Measurements from ENCODE around the gene STK38. TPM values are rescaled to one million over a fixed set of nuclear protein-coding genes. Genes with fewer than 3 reads are reported as not detected.

The STK38 gene
- total and polyA plus RNA-seq, 2 of the 8 experiments (the other 6 are each of a cell fraction or from before 2014, with no cell fraction given), result 8.1 to 19.8 TPM

- Histone ChIP-seq H3K79me2 (ENCODE audit: control insufficient read depth in 1 of 2, insufficient read depth in 2 of 2, low read length in 2 of 2) (no peaks in the 10 kb centered on the region), H2BK120ac (replicated peaks; ENCODE audit: low read depth, low read length) (no peak overlapping the region), H3K79me1 (ENCODE audit: low read depth, low read length) (no peaks in the 10 kb centered on the region), H2BK20ac (ENCODE audit: low read length) (no peak overlapping the region), H2BK12ac (ENCODE audit: low read depth, low read length) (no peak overlapping the region), H3K4ac (replicated peaks; ENCODE audit: insufficient read length, low read depth, low read length) (no peak overlapping the region), H3K18ac (ENCODE audit: extremely low read depth, low read length) (no peak overlapping the region), H3K4me3 (ENCODE audit: extremely low read depth in 1 of 4, insufficient read depth in 2 of 4, low read depth in 3 of 4, low read length in 4 of 4) (no peak overlapping the region), H3K9me3 (ENCODE audit: insufficient read depth in 2 of 2, low read depth in 1 of 2, low read length in 1 of 2) (no peaks in the 10 kb centered on the region), H3K27me3 (replicated peaks in 1 of 4; ENCODE audit: control insufficient read depth in 3 of 4, extremely low read depth in 1 of 4, insufficient read depth in 3 of 4, low read length in 3 of 4) (no peaks in the 10 kb centered on the region), H3K23ac (ENCODE audit: insufficient read length) (no peak overlapping the region), H3K4me2 (ENCODE audit: insufficient read depth in 1 of 2, low read depth in 2 of 2, low read length in 2 of 2) (no peak overlapping the region), H4K20me1 (replicated peaks in 1 of 2; ENCODE audit: control insufficient read depth in 1 of 2, insufficient read depth in 2 of 2, low read length in 2 of 2) (no peaks in the 10 kb centered on the region), H4K91ac (replicated peaks; ENCODE audit: insufficient read length, low read length) (no peak overlapping the region), H3K23me2 (ENCODE audit: low read depth, low read length) (peaks cover 2% of the 10 kb centered on the region; the same call in 1 of the 2 replicates), H2BK15ac (ENCODE audit: low read length) (no peak overlapping the region), H2AFZ (ENCODE audit: low read length) (no peak overlapping the region), H2BK5ac (ENCODE audit: low read depth, low read length) (no peak overlapping the region), H3K56ac (replicated peaks; ENCODE audit: insufficient read length, low read depth, low read length) (no peak overlapping the region), H3K9ac (replicated peaks in 1 of 4; ENCODE audit: extremely low read depth in 1 of 4, low read depth in 3 of 4, low read length in 3 of 4) (no peak overlapping the region), H3K14ac (ENCODE audit: insufficient read length) (no peak overlapping the region), H3K36me3 (ENCODE audit: control insufficient read depth in 2 of 4, insufficient read depth in 4 of 4, low read length in 3 of 4) (no peaks in the 10 kb centered on the region), H4K5ac (ENCODE audit: insufficient read length, low read depth, low read length) (no peak overlapping the region), H3K27ac (ENCODE audit: low read depth, low read length) (no peak overlapping the region), H2AK5ac (ENCODE audit: low read depth, low read length) (no peak overlapping the region), H4K8ac (ENCODE audit: extremely low read depth, insufficient read depth, low read length) (no peak overlapping the region), H3K4me1 (replicated peaks in 1 of 4; ENCODE audit: control insufficient read depth in 3 of 4, insufficient read depth in 4 of 4, low read length in 3 of 4) (no peaks in the 10 kb centered on the region)
- no peak for FAIRE-seq
- ChIA-PET CTCF (ENCODE audit: partially characterized antibody) (interaction anchor here (1.2 to 3.4 kb wide), 2 partner anchors 9 to 189 kb away, joined by 3 to 13 read pairs; no protein-coding TSS in a partner anchor), POLR2A (ENCODE audit: partially characterized antibody) (no interaction called here)
- TF ChIP-seq EGR1 (IDR thresholded peaks at IDR 0.05; ENCODE audit: borderline replicate concordance, low read depth, low read length), result no peak
- WGBS, 2 experiments (ENCODE audit: extremely low coverage in 1 of 2, insufficient coverage in 1 of 2, insufficient read length in 1 of 2, insufficient replicate concordance in 2 of 2, low coverage in 1 of 2, low lambda C conversion rate in 2 of 2, missing lambda C conversion rate in 1 of 2), result 95% methylated on average over 2 of the region's 2 CpGs; no CpG with 5 or more reads in 1 of the 2 experiments
- DNase-seq (ENCODE audit: low read depth in 1 of 2, low spot score in 2 of 2), result no peak
Measured at GRCh38 chr6:36570264-36570663, 23.0 kb upstream of the STK38 start.

Measured in H1 (cell line).